Right kidney (tissue), 1 donor: Measurements from ENCODE around the gene CCDC127.

Source experiments
- DNase-seq: peaks from one replicate; pipeline ENCODE4 v3.0.0-alpha.2; 2016

CCDC127 gene

GRCh38 chr5:159448-160172, 58.3 kb downstream of the CCDC127 start:
- DNase-seq, result no peak

GRCh38 chr5:158807-159447, 59.0 kb downstream of the CCDC127 start:
- no peak for DNase-seq

- DNase-seq, result no peak
These were observed 60.2 kb downstream of the CCDC127 start for GRCh38 chr5:157801-158200.

GRCh38 chr5:157126-157715, 60.7 kb downstream of the CCDC127 start:
- no peak for DNase-seq

- no peak for DNase-seq
These were observed 61.4 kb downstream of the CCDC127 start for GRCh38 chr5:156411-157072.

- peak; percentile 35 for DNase-seq
These were observed 62.1 kb downstream of the CCDC127 start for GRCh38 chr5:155651-156410.

- no peak for DNase-seq
These were observed 63.1 kb downstream of the CCDC127 start for GRCh38 chr5:154826-155225.

- DNase-seq, result no peak
These were observed 63.7 kb downstream of the CCDC127 start for GRCh38 chr5:154236-154635.

GRCh38 chr5:153256-153655, 64.7 kb downstream of the CCDC127 start:
- DNase-seq, result no peak

- no peak for DNase-seq
These were observed 65.9 kb downstream of the CCDC127 start for GRCh38 chr5:152077-152476.

- DNase-seq, result no peak
These were observed 67.2 kb downstream of the CCDC127 start for GRCh38 chr5:150746-151145.

GRCh38 chr5:149745-150485, 68.0 kb downstream of the CCDC127 start:
- DNase-seq, result no peak

- no peak for DNase-seq
These were observed 70.2 kb downstream of the CCDC127 start for GRCh38 chr5:147751-148150.
